ENCODE results near the gene DCLK1. TPM values are rescaled to one million over a fixed set of nuclear protein-coding genes. Genes with fewer than 3 reads are reported as not detected.
"Not testable (repeated sequence)": the region's sequence is repeated elsewhere in the genome, so short reads cannot be mapped to it uniquely, and the experiment has no call there.

Gene DCLK1
- total RNA-seq, 1 donor from 2014 or later = 6.4 TPM

DNA sequence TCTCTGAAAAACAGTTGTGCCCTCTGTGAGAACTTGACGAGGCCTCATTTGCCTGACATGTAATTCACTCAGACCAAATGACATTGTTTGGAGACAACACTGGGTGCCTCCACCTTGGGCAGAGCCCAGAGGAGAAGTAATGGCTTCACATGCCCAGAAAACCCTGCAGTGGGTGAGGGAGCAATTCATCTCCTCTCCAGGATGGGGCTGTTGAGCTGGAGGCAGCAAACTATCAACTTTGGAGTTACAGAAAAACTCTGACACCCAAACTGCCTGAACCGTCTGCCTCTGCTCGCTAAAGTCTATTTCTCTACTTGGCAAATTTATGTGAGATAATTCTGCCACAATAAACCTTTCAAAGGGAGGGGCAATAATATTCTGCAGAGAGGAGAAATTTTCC is 146.9 kb downstream of the DCLK1 start:
- H3K4me1 Mint-ChIP-seq = peaks cover 19% of the 10 kb centered on the region
- Histone ChIP-seq H3F3A (ENCODE audit: low read depth) (peaks cover 17% of the 10 kb centered on the region), H3K4me2 (no peak overlapping the region), H3K27ac (no peak overlapping the region), H3K79me2 (ENCODE audit: low read depth) (no peaks in the 10 kb centered on the region), H3K4me3 (no peak overlapping the region), H3K9me3 (ENCODE audit: low read depth) (no peaks in the 10 kb centered on the region), H3K27me3 (no peaks in the 10 kb centered on the region), H3K4me1 (peaks cover 13% of the 10 kb centered on the region), H3K9ac (no peak overlapping the region), H3K36me3 (no peaks in the 10 kb centered on the region), H4K20me1 (ENCODE audit: low read depth) (no peaks in the 10 kb centered on the region), H2AFZ (replicated peaks) (no peak overlapping the region)
- peaks cover 9% of the 10 kb centered on the region for H3K9me3 Mint-ChIP-seq
- H3K36me3 Mint-ChIP-seq = peaks cover 1% of the 10 kb centered on the region
- H3K4me3 Mint-ChIP-seq = no peak overlapping the region
- DNase-seq (ENCODE audit: low spot score) = no peak
- no peaks in the 10 kb centered on the region for H3K27me3 Mint-ChIP-seq (ENCODE audit: insufficient read depth, low read depth)
- TF ChIP-seq EZH2phosphoT487 (IDR thresholded peaks at IDR 0.05) (no peak), EZH2 (IDR thresholded peaks at IDR 0.05) (no peak)
- TF ChIP-seq, protein P1, sequence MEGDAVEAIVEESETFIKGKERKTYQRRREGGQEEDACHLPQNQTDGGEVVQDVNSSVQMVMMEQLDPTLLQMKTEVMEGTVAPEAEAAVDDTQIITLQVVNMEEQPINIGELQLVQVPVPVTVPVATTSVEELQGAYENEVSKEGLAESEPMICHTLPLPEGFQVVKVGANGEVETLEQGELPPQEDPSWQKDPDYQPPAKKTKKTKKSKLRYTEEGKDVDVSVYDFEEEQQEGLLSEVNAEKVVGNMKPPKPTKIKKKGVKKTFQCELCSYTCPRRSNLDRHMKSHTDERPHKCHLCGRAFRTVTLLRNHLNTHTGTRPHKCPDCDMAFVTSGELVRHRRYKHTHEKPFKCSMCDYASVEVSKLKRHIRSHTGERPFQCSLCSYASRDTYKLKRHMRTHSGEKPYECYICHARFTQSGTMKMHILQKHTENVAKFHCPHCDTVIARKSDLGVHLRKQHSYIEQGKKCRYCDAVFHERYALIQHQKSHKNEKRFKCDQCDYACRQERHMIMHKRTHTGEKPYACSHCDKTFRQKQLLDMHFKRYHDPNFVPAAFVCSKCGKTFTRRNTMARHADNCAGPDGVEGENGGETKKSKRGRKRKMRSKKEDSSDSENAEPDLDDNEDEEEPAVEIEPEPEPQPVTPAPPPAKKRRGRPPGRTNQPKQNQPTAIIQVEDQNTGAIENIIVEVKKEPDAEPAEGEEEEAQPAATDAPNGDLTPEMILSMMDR (IDR thresholded peaks at IDR 0.05) = no peak
- H3K27ac Mint-ChIP-seq = no peak overlapping the region

DNA sequence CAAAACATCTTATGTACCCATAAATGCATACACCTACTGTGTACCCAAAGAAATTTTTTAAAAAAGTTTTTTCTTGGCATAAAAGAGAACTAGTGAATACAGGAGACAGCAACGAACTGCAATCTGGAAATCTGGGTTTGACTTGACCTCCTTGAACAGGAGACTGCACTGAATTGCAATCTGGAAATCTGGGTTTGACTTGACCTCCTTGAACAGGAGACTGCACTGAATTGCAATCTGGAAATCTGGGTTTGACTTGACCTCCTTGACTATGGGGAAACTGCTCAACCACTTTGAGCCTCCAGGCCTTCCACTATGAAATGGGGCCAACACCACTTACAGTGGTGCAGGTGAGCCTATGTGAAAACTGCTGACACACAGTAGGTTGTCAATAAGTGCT is 147.5 kb downstream of the DCLK1 start:
- not testable (repeated sequence) for H3K36me3 ChIP-seq; H2AFZ ChIP-seq (replicated peaks); DNase-seq (ENCODE audit: low spot score); H3K27ac ChIP-seq; H3K27ac Mint-ChIP-seq; H3K36me3 Mint-ChIP-seq; H3K27me3 Mint-ChIP-seq (ENCODE audit: insufficient read depth, low read depth); H3K4me3 Mint-ChIP-seq; H3K79me2 ChIP-seq (ENCODE audit: low read depth); H3K9me3 ChIP-seq (ENCODE audit: low read depth); H3K27me3 ChIP-seq; H3K4me2 ChIP-seq; H3K9ac ChIP-seq; H4K20me1 ChIP-seq (ENCODE audit: low read depth); H3K4me3 ChIP-seq
- peaks cover 13% of the 10 kb centered on the region for H3K9me3 Mint-ChIP-seq
- H3K4me1 Mint-ChIP-seq = peaks cover 16% of the 10 kb centered on the region
- Histone ChIP-seq H3F3A (ENCODE audit: low read depth) (peaks cover 17% of the 10 kb centered on the region), H3K4me1 (peaks cover 13% of the 10 kb centered on the region)

- Mint-ChIP-seq H3K27ac (no peak overlapping the region), H3K36me3 (peaks cover 1% of the 10 kb centered on the region), H3K9me3 (peaks cover 13% of the 10 kb centered on the region), H3K4me1 (peaks cover 17% of the 10 kb centered on the region), H3K4me3 (no peak overlapping the region), H3K27me3 (ENCODE audit: insufficient read depth, low read depth) (no peaks in the 10 kb centered on the region)
- H3K27ac ChIP-seq = no peak overlapping the region
- H3K9ac ChIP-seq = no peak overlapping the region
- H3K9me3 ChIP-seq (ENCODE audit: low read depth) = no peaks in the 10 kb centered on the region
- H3K4me2 ChIP-seq = no peak overlapping the region
- no peaks in the 10 kb centered on the region for H3K36me3 ChIP-seq
- H4K20me1 ChIP-seq (ENCODE audit: low read depth) = no peaks in the 10 kb centered on the region
- no peak for DNase-seq (ENCODE audit: low spot score)
- no peak overlapping the region for H2AFZ ChIP-seq (replicated peaks)
- no peak overlapping the region for H3K4me3 ChIP-seq
- peaks cover 17% of the 10 kb centered on the region for H3F3A ChIP-seq (ENCODE audit: low read depth)
- TF ChIP-seq EZH2phosphoT487 (IDR thresholded peaks at IDR 0.05) (no peak), EZH2 (IDR thresholded peaks at IDR 0.05) (no peak)
- TF ChIP-seq, protein P1 (IDR thresholded peaks at IDR 0.05) = no peak
- peaks cover 13% of the 10 kb centered on the region for H3K4me1 ChIP-seq
- no peaks in the 10 kb centered on the region for H3K27me3 ChIP-seq
- H3K79me2 ChIP-seq (ENCODE audit: low read depth) = no peaks in the 10 kb centered on the region
These were observed 148.0 kb downstream of the DCLK1 start for GRCh38 chr13:35983206-35983605.

DNA sequence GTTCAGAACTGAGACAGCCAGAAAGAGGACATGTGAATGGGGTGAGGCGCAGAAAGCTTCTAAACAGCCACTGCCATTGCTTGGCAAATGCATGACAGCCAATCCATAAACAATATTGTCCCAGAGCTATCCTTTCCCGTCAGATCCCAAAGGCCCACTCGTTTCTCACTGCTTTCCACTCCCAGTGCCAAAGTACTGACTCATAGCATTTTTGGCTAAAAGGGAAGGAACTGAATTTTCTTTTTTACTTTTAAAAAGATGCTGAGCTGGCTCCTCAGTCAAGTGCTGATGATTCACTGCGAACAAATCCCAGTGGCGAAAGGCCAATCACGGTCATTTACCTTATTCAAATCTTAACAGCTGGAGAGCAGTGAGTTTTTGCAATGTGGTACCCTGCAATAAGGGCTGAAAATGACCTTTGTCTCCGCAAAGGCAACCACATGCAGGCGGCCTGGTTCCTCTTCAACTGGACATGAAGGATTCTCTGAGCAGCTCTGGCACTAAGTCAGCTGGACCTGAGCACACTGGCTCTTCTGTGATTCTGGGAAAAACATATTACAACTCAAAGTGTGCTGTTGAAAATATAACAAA is 151.7 kb downstream of the DCLK1 start:
- no peak overlapping the region for H3K4me3 ChIP-seq
- H3K27ac Mint-ChIP-seq = no peak overlapping the region

More for the DNA sequence above, 151.7 kb downstream of the DCLK1 start:
- Histone ChIP-seq H3K9me3 (ENCODE audit: low read depth) (no peaks in the 10 kb centered on the region), H3K79me2 (ENCODE audit: low read depth) (no peaks in the 10 kb centered on the region), H3F3A (ENCODE audit: low read depth) (peaks cover 6% of the 10 kb centered on the region), H3K4me2 (no peak overlapping the region), H3K4me1 (peaks cover 3% of the 10 kb centered on the region), H2AFZ (replicated peaks) (no peak overlapping the region), H3K9ac (no peak overlapping the region), H4K20me1 (ENCODE audit: low read depth) (no peaks in the 10 kb centered on the region), H3K27ac (no peak overlapping the region), H3K27me3 (no peaks in the 10 kb centered on the region), H3K36me3 (no peaks in the 10 kb centered on the region)
- no peak overlapping the region for H3K4me3 Mint-ChIP-seq
- no peak for DNase-seq (ENCODE audit: low spot score)
- H3K36me3 Mint-ChIP-seq = peaks cover 3% of the 10 kb centered on the region
- H3K27me3 Mint-ChIP-seq (ENCODE audit: insufficient read depth, low read depth) = no peaks in the 10 kb centered on the region
- TF ChIP-seq, protein P1 (IDR thresholded peaks at IDR 0.05) = no peak
- TF ChIP-seq EZH2 (IDR thresholded peaks at IDR 0.05) = no peak
- TF ChIP-seq EZH2phosphoT487 (IDR thresholded peaks at IDR 0.05) = no peak
- peaks cover 15% of the 10 kb centered on the region for H3K9me3 Mint-ChIP-seq
- peaks cover 4% of the 10 kb centered on the region for H3K4me1 Mint-ChIP-seq
